Stomach (tissue), 9 donors: ENCODE results near the gene CHCT1. TPM values are rescaled to one million over a fixed set of nuclear protein-coding genes. Genes with fewer than 3 reads are reported as not detected.

Experiments
- DNase-seq, 2 donors: peaks; one replicate each; pipeline versions ENCODE4 v3.0.0 to v3.0.0-alpha.2; 2013 to 2019
- H3K27ac ChIP-seq, 5 donors: fragments of 200-600 bp in 4 of 5; sonication (generic) in 4 of 5; one replicate each; pipeline ENCODE4 v1.5.1; 2013 to 2019; ENCODE audit warnings: mild to moderate bottlenecking in 1 of 5, moderate library complexity in 1 of 5
- H3K27me3 ChIP-seq, 3 donors: fragments of 200-600 bp; sonication (generic); one replicate each; pipeline ENCODE4 v1.5.1; 2017 to 2019; ENCODE audit warnings: mixed run types in 1 of 3
- H3K36me3 ChIP-seq, 4 donors: fragments of 200-600 bp; sonication (generic); 1 replicate in 3 of 4; 2 replicates in 1 of 4; pipeline ENCODE4 v1.5.1; 2016 to 2019
- H3K4me1 ChIP-seq, 4 donors: fragments of 200-600 bp; sonication (generic); one replicate each; pipeline ENCODE4 v1.5.1; 2016 to 2019
- H3K4me3 ChIP-seq, 4 donors: fragments of 200-600 bp; sonication (generic) in 3 of 4; one replicate each; pipeline ENCODE4 v1.5.1; 2016 to 2019; ENCODE audit warnings: mild to moderate bottlenecking in 1 of 4
- H3K9me3 ChIP-seq, 4 donors: fragments of 200-600 bp; sonication (generic); one replicate each; pipeline ENCODE4 v1.5.1; 2016 to 2019
- EP300 ChIP-seq: sonication (generic); formaldehyde crosslinking; IDR thresholded peaks from one replicate; pipeline ENCODE4 v1.6.1; 2017; ENCODE audit warnings: antibody characterized with exemption
- POLR2A ChIP-seq, 4 donors: fragments of 450-650 bp; IDR thresholded peaks; one replicate each; pipeline ENCODE4 v1.6.1; 2016; ENCODE audit warnings: antibody characterized with exemption in 4 of 4, control low read depth in 2 of 4, mild to moderate bottlenecking in 1 of 4, moderate library complexity in 1 of 4
- POLR2AphosphoS5 ChIP-seq, 3 donors: sonication (generic); formaldehyde crosslinking; IDR thresholded peaks; one replicate each; pipeline ENCODE4 v1.6.1; 2016; ENCODE audit warnings: antibody characterized with exemption in 3 of 3
- WGBS, 5 donors: extraction: QIAGEN DNeasy Blood & Tissue Kit in 3 of 5; methylation state at CpG; one replicate each; pipeline versions ENCODE4 v1.1.5 to v1.1.7; 2013 to 2018; 5-methylcytosine and 5-hydroxymethylcytosine counted together
- intact Hi-C: fragments of 100-400 bp; cut with DNase I; formaldehyde crosslinking; loops from one replicate; pipeline ENCODE4 v1.15.1; 2023; ENCODE audit warnings: low total_unique reads
- polyA plus RNA-seq, 3 donors: library from polyadenylated mRNA; stranded (reverse); fragments of 200-250 nt; gene quantifications; one replicate each; pipeline ENCODE4 v1.2.3, GENCODE V29; 2013
- total RNA-seq, 5 donors: library from RNA; depleted of rRNA; stranded (reverse); fragments of >200 nt; gene quantifications; one replicate each; pipeline versions ENCODE4 v1.1.0 to v1.2.3, GENCODE V29; 2014 to 2016
- TF ChIP-seq, protein P1 (sequence below), 7 experiments: fragments of 450-650 bp in 4 of 7; fragments of 200-600 bp in 3 of 7; sonication (generic) in 3 of 7; IDR thresholded peaks; one replicate each; pipeline ENCODE4 v1.5.1; 2016 to 2019; ENCODE audit warnings: antibody characterized with exemption in 7 of 7, control low read depth in 2 of 7, mild to moderate bottlenecking in 1 of 7
- donor health status: healthy with polysubstance abuse.
- donor health status: Bipolar disorder and iron deficiency.
- donor health status: healthy.

Gene CHCT1
- total and polyA plus RNA-seq, 8 donors: not detected

DNA sequence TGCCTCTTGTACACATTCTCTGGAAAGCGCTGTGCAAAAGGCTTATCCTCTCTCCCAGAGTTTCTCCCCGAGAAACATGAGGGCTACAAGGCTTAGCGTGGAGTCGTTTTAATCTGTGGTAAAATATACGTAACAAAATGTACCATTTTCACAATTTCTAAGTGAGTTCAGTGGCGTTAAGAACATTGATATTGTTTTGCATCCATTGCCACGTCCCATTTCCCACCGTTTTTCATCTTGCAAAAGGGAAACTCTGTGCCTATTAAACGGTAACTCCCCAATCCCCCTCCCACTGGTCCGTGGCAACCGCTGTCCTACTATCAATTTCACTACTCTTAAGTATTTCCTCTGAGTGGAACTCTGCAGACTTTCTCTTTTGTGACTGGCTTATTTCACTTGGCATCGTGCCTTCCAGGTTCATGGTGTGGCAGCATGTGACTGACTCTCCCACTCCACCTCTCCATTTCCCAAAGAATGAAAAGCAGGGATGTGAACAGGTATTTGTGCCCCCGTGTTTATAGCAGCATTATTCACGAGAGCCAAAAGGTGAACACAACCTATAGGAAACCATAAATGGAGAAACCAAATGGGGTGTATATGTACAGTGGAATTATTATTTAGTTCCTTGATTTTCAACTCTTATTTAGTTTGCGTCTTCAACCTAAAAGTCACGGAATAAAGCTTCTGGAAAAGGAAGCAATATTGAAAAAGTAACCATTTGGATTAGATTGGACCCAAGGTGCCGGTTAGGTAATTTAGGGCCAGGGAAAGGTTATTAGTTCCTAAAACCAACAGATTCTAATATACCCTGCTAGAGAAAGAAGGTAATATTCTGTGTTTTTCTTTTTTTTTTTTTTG lies 29.2 kb upstream of the CHCT1 start:
- Histone ChIP-seq H3K27ac (peak overlapping the region; percentile 88 to 97 (median 94)), H3K36me3 (no peaks in the 10 kb centered on the region), H3K9me3 (no peaks in the 10 kb centered on the region), H3K4me3 (peak overlapping the region; percentile 78 to 94 (median 92)), H3K27me3 (no peaks in the 10 kb centered on the region), H3K4me1 (peaks cover 25 to 50% (median 33%) of the 10 kb centered on the region in 4 donors)
- intact Hi-C loops: no loop called here
- peak; percentile 63 to 84 for DNase-seq
- TF ChIP-seq, protein P1, sequence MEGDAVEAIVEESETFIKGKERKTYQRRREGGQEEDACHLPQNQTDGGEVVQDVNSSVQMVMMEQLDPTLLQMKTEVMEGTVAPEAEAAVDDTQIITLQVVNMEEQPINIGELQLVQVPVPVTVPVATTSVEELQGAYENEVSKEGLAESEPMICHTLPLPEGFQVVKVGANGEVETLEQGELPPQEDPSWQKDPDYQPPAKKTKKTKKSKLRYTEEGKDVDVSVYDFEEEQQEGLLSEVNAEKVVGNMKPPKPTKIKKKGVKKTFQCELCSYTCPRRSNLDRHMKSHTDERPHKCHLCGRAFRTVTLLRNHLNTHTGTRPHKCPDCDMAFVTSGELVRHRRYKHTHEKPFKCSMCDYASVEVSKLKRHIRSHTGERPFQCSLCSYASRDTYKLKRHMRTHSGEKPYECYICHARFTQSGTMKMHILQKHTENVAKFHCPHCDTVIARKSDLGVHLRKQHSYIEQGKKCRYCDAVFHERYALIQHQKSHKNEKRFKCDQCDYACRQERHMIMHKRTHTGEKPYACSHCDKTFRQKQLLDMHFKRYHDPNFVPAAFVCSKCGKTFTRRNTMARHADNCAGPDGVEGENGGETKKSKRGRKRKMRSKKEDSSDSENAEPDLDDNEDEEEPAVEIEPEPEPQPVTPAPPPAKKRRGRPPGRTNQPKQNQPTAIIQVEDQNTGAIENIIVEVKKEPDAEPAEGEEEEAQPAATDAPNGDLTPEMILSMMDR (IDR thresholded peaks at IDR 0.05): no peak
- TF ChIP-seq EP300: no peak
- no peak for TF ChIP-seq POLR2A (IDR thresholded peaks at IDR 0.05)
- peak in 2 of 3 donors; percentile 15 to 25 for TF ChIP-seq POLR2AphosphoS5 (IDR thresholded peaks at IDR 0.05)
- 17 to 19% (median 17%) methylated on average over 17 of the region's 17 CpGs for WGBS, 5 donors

- Histone ChIP-seq H3K27ac (peak overlapping the region in 1 of 5 donors; percentile 2), H3K4me1 (peaks cover 16 to 40% (median 27%) of the 10 kb centered on the region in 4 donors), H3K9me3 (no peaks in the 10 kb centered on the region), H3K27me3 (no peaks in the 10 kb centered on the region), H3K36me3 (no peaks in the 10 kb centered on the region), H3K4me3 (no peak overlapping the region)
- 86 to 96% (median 92%) methylated on average over 17 of the region's 17 CpGs for WGBS, 5 donors
- no peak for TF ChIP-seq POLR2AphosphoS5 (IDR thresholded peaks at IDR 0.05)
- no peak for TF ChIP-seq POLR2A (IDR thresholded peaks at IDR 0.05)
- TF ChIP-seq EP300: no peak
- TF ChIP-seq, protein P1 (IDR thresholded peaks at IDR 0.05): no peak
- intact Hi-C loops: no loop called here
- no peak for DNase-seq
These were observed 28.2 kb upstream of the CHCT1 start for GRCh38 chr17:60393840-60394723.

DNA sequence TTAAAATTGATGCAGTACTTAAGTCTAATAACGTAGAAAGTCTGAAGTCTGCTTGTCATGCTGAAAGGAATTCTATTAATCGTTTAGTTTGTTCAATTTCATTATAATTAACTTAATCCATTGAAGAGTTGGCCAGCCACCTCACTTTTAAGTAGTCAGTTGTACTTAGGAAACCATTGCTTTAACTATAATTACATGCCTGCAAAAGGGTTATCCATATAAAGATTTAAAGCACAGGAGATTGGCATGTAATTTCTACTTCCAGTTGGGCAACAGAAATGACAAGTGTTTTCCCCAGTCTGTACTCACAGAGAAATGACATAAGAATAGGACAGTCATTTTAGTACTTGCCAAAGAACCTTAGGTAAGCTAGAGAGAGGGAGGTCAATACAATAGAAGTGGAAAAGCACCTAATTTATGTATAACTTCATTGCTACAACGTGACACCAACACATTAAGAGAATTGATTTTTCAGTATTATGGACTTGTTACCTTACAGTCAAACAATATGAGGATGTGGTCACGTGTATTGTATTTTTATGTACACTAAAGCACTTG lies 26.7 kb upstream of the CHCT1 start:
- 73 to 86% (median 83%) methylated on average over 4 of the region's 4 CpGs for WGBS, 5 donors
- intact Hi-C loops: no loop called here
- TF ChIP-seq, protein P1 (IDR thresholded peaks at IDR 0.05): no peak
- TF ChIP-seq EP300 (no peak), POLR2AphosphoS5 (IDR thresholded peaks at IDR 0.05) (no peak), POLR2A (IDR thresholded peaks at IDR 0.05) (no peak)
- peaks cover 2 to 25% (median 13%) of the 10 kb centered on the region in 4 donors for H3K4me1 ChIP-seq
- no peak overlapping the region for H3K4me3 ChIP-seq
- H3K36me3 ChIP-seq: no peaks in the 10 kb centered on the region
- H3K27me3 ChIP-seq: no peaks in the 10 kb centered on the region
- DNase-seq: no peak
- no peak overlapping the region for H3K27ac ChIP-seq
- H3K9me3 ChIP-seq: no peaks in the 10 kb centered on the region

GRCh38 chr17:60396412-60396811 lies 25.9 kb upstream of the CHCT1 start:
- H3K4me3 ChIP-seq: no peak overlapping the region
- 27 to 47% (median 45%) methylated on average over 3 of the region's 3 CpGs for WGBS, 5 donors
- H3K36me3 ChIP-seq: no peaks in the 10 kb centered on the region
- no peak overlapping the region for H3K27ac ChIP-seq
- DNase-seq: no peak
- H3K9me3 ChIP-seq: no peaks in the 10 kb centered on the region
- intact Hi-C loops: no loop called here
- H3K4me1 ChIP-seq: peaks cover 0 to 18% (median 5%) of the 10 kb centered on the region in 4 donors
- H3K27me3 ChIP-seq: no peaks in the 10 kb centered on the region
- TF ChIP-seq EP300 (no peak), POLR2A (IDR thresholded peaks at IDR 0.05) (no peak), POLR2AphosphoS5 (IDR thresholded peaks at IDR 0.05) (no peak)
- TF ChIP-seq, protein P1 (IDR thresholded peaks at IDR 0.05): no peak
